SKM-1 (cell line): Measurements from ENCODE around the gene TTL.

Source experiments
- DNase-seq: peaks from one replicate; lab custom pipeline; 2025; ENCODE audit not compliant: unreplicated experiment; lab: John Stamatoyannopoulos, UW

Gene TTL

DNA sequence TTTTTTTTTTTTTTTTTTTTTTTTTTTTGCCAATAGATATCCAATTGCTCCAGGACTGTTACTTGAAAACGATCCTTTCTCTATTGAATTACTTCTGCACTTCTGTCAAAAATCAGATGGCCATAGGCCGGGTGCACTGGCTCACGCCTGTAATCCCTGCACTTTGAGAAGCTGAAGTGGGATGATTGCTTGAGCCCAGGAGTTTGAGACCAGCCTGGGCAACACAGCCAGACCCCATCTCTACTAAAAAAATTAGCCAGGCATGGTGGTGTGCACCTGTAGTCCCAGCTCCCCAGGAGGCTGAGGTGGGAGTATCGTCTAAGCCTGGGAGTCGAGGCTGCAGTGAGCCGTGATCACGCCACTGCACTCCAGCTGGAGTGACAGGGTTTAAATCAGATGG lies 98.1 kb downstream of the TTL start:
- no peak for DNase-seq

GRCh38 chr2:112582314-112582746 lies 100.4 kb downstream of the TTL start:
- DNase-seq, result peak; percentile 21

DNA sequence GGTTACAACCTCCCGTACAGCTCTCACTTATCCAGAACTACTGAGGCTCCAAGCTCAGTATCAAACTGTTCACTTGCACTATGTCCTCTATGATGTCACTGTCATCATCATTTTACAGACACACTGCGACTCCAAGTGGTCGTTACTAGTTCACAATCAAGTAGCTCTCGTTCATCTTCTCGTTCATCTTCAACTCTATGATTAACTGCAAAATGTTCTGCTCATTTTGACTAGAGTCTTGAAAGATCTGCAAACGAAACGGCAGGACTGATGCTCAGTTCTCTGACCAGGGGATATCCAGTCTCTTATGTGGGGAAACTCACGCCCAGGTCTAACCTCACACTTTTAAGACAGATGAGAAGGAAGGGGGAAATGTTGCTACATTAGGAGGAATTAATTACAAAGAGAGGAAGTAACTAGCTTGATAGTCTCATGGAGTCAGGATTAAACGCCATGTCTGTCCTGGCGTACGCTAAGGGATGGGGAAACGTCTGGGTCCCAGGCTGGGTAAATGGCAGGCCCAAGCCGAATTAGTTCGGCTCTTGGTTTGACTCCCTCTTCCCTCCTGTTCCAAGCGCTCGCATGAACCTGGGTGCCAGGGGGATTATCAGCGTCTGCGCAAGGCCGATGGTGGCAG lies 101.7 kb downstream of the TTL start:
- no peak for DNase-seq

DNA sequence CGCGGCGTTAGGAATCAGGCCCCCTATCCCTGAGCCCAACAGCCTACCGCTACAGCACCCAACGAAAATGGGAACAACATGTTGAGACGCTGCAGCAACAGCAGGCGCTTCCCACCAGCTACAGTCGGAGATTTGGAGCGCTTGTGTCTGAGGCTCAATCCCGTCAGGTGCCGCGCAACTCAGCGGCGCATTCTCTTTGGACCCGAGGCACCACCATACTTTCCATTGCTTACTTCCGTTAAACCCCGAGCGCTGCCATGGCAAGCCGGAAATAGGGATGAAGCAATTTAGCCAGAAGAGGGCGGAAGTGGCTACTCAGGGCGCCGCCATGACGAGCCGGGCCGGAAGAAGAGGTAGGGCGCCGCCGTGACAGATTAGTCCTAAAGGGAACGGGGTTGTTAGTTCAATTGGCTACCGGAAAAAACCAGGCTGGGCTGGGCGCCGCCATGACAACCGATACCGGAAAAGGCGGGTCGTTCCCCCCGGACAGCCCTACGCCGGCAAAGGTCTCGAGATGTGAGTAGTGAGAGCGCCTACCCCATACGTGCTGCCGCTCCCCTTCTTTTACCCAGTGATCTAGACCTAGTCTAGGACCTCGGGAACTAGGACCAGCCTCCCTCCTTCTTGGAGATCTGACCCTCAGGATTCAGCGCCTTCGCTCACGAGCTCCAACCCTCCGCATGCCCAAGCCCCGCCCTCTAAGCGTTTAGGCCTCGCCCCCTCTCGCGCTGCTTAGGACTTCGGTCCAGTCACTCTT lies 102.4 kb downstream of the TTL start, which contains the start of gene CHCHD5:
TSS of gene CHCHD5 (plus strand) at position 476 of the 757 bp plus-strand sequence. CDS start at position 515, 39 bp downstream.
- peak; percentile 97 for DNase-seq

GRCh38 chr2:112584891-112585250 lies 102.9 kb downstream of the TTL start:
- no peak for DNase-seq

DNA sequence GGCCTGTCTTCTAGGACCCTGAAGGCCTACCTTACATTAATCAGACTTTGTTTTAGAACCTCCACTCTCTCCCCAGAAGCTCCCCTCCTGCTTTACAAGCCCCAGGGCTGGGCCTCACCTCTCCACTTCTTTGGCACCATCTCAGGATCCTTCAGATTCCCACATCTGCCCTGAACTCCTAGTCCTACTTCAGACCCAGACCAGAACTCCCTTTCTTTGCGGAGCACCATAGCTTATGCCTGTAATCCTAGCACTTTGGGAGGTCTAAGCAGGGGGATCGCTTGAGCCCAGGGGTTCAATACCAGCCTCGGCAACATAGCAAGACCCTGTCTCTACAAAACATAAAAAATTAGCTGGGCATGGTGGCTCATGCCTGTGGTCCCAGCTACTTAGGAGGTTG lies 103.4 kb downstream of the TTL start:
- DNase-seq, result no peak

GRCh38 chr2:112585873-112586464 lies 104.0 kb downstream of the TTL start:
- DNase-seq, result no peak

DNA sequence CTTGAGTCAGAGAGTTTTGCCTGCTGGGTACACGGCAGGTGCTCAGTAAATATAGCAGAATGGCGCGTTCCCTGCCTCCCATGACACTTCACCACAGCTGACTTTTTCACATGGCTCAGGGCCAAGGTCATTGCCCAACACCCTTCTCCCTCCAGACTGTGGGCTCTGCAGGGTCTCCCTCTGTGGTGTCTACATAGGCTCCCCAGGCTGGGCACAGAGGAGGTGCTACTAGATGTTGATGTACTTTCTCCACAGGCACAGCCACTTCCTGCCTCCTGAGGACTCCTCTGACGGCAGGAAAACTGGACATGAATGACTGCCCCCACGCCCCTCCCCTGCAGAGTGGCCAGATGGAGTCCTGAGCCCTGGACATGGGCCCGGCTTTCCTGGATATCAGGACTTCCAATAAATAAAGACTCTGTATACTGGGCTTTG lies 106.7 kb downstream of the TTL start:
- no peak for DNase-seq
